PC-9 (cell line): ENCODE results near the gene C1QTNF9.

Experiments
- EZH2 ChIP-seq: fragments of 200-600 bp; sonication (generic); IDR thresholded peaks from 2 replicates; pipeline ENCODE4 v1.8.0; 2017; ENCODE audit warnings: antibody characterized with exemption, low read depth
- TF ChIP-seq, protein P1 (sequence below): fragments of 200-600 bp; sonication (generic); conservative IDR thresholded peaks from 2 replicates; pipeline ENCODE4 v1.6.1; 2017; ENCODE audit warnings: mixed run types, antibody characterized with exemption, mild to moderate bottlenecking, moderate library complexity

DNA sequence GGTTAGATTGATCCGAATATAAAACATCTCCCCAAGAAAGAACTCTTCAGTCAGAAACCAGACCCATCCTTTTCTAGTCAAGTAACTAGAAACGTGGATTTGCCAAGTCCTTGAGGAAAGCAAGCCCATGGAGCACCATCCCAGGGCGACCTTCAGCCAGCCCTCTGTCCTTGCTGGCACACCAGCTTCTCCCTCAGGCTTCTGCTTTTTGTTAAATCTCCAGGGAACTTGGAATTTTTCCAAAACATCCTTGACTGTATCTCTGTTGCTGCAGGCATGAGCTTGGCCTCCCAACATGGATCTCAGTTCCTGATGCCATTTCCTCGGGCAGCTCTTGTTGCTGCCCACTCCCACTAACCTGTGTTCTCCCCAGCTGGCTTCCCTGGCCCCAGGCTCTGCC is 27.1 kb upstream of the C1QTNF9 start:
- TF ChIP-seq, protein P1, sequence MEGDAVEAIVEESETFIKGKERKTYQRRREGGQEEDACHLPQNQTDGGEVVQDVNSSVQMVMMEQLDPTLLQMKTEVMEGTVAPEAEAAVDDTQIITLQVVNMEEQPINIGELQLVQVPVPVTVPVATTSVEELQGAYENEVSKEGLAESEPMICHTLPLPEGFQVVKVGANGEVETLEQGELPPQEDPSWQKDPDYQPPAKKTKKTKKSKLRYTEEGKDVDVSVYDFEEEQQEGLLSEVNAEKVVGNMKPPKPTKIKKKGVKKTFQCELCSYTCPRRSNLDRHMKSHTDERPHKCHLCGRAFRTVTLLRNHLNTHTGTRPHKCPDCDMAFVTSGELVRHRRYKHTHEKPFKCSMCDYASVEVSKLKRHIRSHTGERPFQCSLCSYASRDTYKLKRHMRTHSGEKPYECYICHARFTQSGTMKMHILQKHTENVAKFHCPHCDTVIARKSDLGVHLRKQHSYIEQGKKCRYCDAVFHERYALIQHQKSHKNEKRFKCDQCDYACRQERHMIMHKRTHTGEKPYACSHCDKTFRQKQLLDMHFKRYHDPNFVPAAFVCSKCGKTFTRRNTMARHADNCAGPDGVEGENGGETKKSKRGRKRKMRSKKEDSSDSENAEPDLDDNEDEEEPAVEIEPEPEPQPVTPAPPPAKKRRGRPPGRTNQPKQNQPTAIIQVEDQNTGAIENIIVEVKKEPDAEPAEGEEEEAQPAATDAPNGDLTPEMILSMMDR = no peak
- TF ChIP-seq EZH2 = no peak
